GM19467 (cell line): ENCODE measurements around the gene TRERF1.
A peak's percentile ranks its signal among the peaks of the same experiment; 100 is the strongest.
"Not testable (repeated sequence)": the region's sequence is repeated elsewhere in the genome, so short reads cannot be mapped to it uniquely, and the experiment has no call there.

Experiments used
- ATAC-seq: cut with Tn5 transposase; IDR thresholded peaks from one replicate; pipeline ENCODE4 v1.9.1; 2021; ENCODE audit warnings: mild to moderate bottlenecking, moderate library complexity; ENCODE audit not compliant: unreplicated experiment

TRERF1 gene

GRCh38 chr6:42230345-42231321, 221.1 kb downstream of the TRERF1 start:
- ATAC-seq = no peak

GRCh38 chr6:42229506-42230119, 222.1 kb downstream of the TRERF1 start:
- ATAC-seq = no peak

- ATAC-seq = no peak
Measured at GRCh38 chr6:42228305-42228704, 223.4 kb downstream of the TRERF1 start.

GRCh38 chr6:42227173-42227850, 224.4 kb downstream of the TRERF1 start:
- no peak for ATAC-seq

- ATAC-seq = no peak
Measured at GRCh38 chr6:42226645-42227143, 225.0 kb downstream of the TRERF1 start.

- ATAC-seq = no peak
Measured at GRCh38 chr6:42226161-42226611, 225.5 kb downstream of the TRERF1 start.

- no peak for ATAC-seq
Measured at GRCh38 chr6:42225419-42225818, 226.3 kb downstream of the TRERF1 start.

- ATAC-seq = no peak
Measured at GRCh38 chr6:42225029-42225339, 226.7 kb downstream of the TRERF1 start.

- ATAC-seq = peak; percentile 69
Measured at GRCh38 chr6:42224222-42225028, 227.3 kb downstream of the TRERF1 start.

GRCh38 chr6:42222448-42222847, 229.3 kb downstream of the TRERF1 start:
- no peak for ATAC-seq

- ATAC-seq = no peak
Measured at GRCh38 chr6:42221546-42221945, 230.2 kb downstream of the TRERF1 start.

GRCh38 chr6:42220807-42221206, 230.9 kb downstream of the TRERF1 start:
- no peak for ATAC-seq

GRCh38 chr6:42217519-42218367, 234.0 kb downstream of the TRERF1 start, which contains the start of gene MRPS10:
Gene MRPS10, minus strand, starts transcription at chr6:42217861. Its CDS starts 12 bp downstream, at chr6:42217849.
- peak; percentile 93 for ATAC-seq

- ATAC-seq = no peak
Measured at GRCh38 chr6:42217157-42217518, 234.6 kb downstream of the TRERF1 start.

- not testable (repeated sequence) for ATAC-seq
Measured at GRCh38 chr6:42216495-42216894, 235.2 kb downstream of the TRERF1 start.

GRCh38 chr6:42212442-42212841, 239.3 kb downstream of the TRERF1 start:
- no peak for ATAC-seq

- ATAC-seq = no peak
Measured at GRCh38 chr6:42211726-42212125, 240.0 kb downstream of the TRERF1 start.

GRCh38 chr6:42210551-42210950, 241.2 kb downstream of the TRERF1 start:
- no peak for ATAC-seq

- ATAC-seq = not testable (repeated sequence)
Measured at GRCh38 chr6:42207559-42207958, 244.2 kb downstream of the TRERF1 start.
